ENCODE measurements around the gene KCNK16. TPM values are rescaled to one million over a fixed set of nuclear protein-coding genes. Genes with fewer than 3 reads are reported as not detected.
A peak's percentile ranks its signal among the peaks of the same experiment; 100 is the strongest.

The KCNK16 gene
- total RNA-seq, 4 donors from 2014 or later: not detected

GRCh38 chr6:39266375-39266774, 56.1 kb downstream of the KCNK16 start:
- TF ChIP-seq EP300 (IDR thresholded peaks at IDR 0.05; ENCODE audit: low read depth) (no peak), POLR2A (IDR thresholded peaks at IDR 0.05) (no peak), CTCF (IDR thresholded peaks at IDR 0.05) (peak in 1 of 5 experiments; percentile 13), POLR2AphosphoS5 (IDR thresholded peaks at IDR 0.05) (peak in 1 of 3 donors; percentile 60)
- Histone ChIP-seq H3K4me1 (peaks cover 6 to 36% (median 10%) of the 10 kb centered on the region in 4 donors), H3K4me3 (no peak overlapping the region), H3K27me3 (no peaks in the 10 kb centered on the region), H3K36me3 (no peaks in the 10 kb centered on the region), H3K9me3 (no peaks in the 10 kb centered on the region), H3K27ac (peak overlapping the region; percentile 63 to 71 (median 64))
- intact Hi-C loops (cut with DNase I; ENCODE audit: low total_unique reads) (no loop called here), in situ Hi-C loops (cut with MboI; ENCODE audit: low pct_ligation_motif_present in 1 of 4, low pct_unique_long_range_greater_than_20kb in 1 of 4, low sequenced_read_pairs in 3 of 4) (no loop called here)
- 50 to 74% methylated on average over 2 of the region's 2 CpGs for WGBS, 2 donors (ENCODE audit: low coverage in 1 of 2)
- peak; percentile 44 for DNase-seq

Other genes with a start within 250 kb of the KCNK16 start
- gene SAYSD1, start 207.5 kb downstream of the KCNK16 start, total RNA-seq: 10 to 100 TPM in 3 of 4 donors, 1 to 10 TPM in 1; 2.2 to 30.7 (median 21.1) TPM
- gene KCNK5, start 93.2 kb downstream of the KCNK16 start, total RNA-seq: 10 to 100 TPM in 3 of 4 donors, 1 to 10 TPM in 1; 9.6 to 86.0 (median 64.5) TPM
- under 1 TPM in 1 of 4 donors, not detected in 3; 0.96 TPM for gene KCNK17, start 8.3 kb downstream of the KCNK16 start, total RNA-seq